Measurements from ENCODE around the gene NIPBL.

Gene NIPBL

GRCh38 chr5:36929438-36929837, 52.9 kb downstream of the NIPBL start:
- no peak for DNase-seq (ENCODE audit: low read depth)
- no peak for TF ChIP-seq CTCF (IDR thresholded peaks at IDR 0.05; ENCODE audit: low read depth, low read length, missing control alignments)
- no peak overlapping the region for H3K4me3 ChIP-seq (ENCODE audit: low read depth, low read length)

GRCh38 chr5:36932056-36932455, 55.5 kb downstream of the NIPBL start:
- no peak for DNase-seq (ENCODE audit: low read depth)
- no peak overlapping the region for H3K4me3 ChIP-seq (ENCODE audit: low read depth, low read length)
- TF ChIP-seq CTCF (IDR thresholded peaks at IDR 0.05; ENCODE audit: low read depth, low read length, missing control alignments) = no peak

- no peak for DNase-seq (ENCODE audit: low read depth)
- TF ChIP-seq CTCF (IDR thresholded peaks at IDR 0.05; ENCODE audit: low read depth, low read length, missing control alignments) = no peak
These were observed 56.1 kb downstream of the NIPBL start for GRCh38 chr5:36932699-36933098.

GRCh38 chr5:36934740-36935356, 58.3 kb downstream of the NIPBL start:
- DNase-seq (ENCODE audit: low read depth) = no peak
- no peak for TF ChIP-seq CTCF (IDR thresholded peaks at IDR 0.05; ENCODE audit: low read depth, low read length, missing control alignments)
- no peak overlapping the region for H3K4me3 ChIP-seq (ENCODE audit: low read depth, low read length)

More at GRCh38 chr5:36932699-36933098, 56.1 kb downstream of the NIPBL start:
- H3K4me3 ChIP-seq (ENCODE audit: low read depth, low read length) = no peak overlapping the region

GRCh38 chr5:36935805-36936204, 59.2 kb downstream of the NIPBL start:
- no peak for TF ChIP-seq CTCF (IDR thresholded peaks at IDR 0.05; ENCODE audit: low read depth, low read length, missing control alignments)
- DNase-seq (ENCODE audit: low read depth) = no peak
- no peak overlapping the region for H3K4me3 ChIP-seq (ENCODE audit: low read depth, low read length)

GRCh38 chr5:36936309-36936708, 59.7 kb downstream of the NIPBL start:
- no peak overlapping the region for H3K4me3 ChIP-seq (ENCODE audit: low read depth, low read length)
- no peak for DNase-seq (ENCODE audit: low read depth)
- TF ChIP-seq CTCF (IDR thresholded peaks at IDR 0.05; ENCODE audit: low read depth, low read length, missing control alignments) = no peak

- DNase-seq (ENCODE audit: low read depth) = no peak
- no peak overlapping the region for H3K4me3 ChIP-seq (ENCODE audit: low read depth, low read length)
- no peak for TF ChIP-seq CTCF (IDR thresholded peaks at IDR 0.05; ENCODE audit: low read depth, low read length, missing control alignments)
These were observed 61.6 kb downstream of the NIPBL start for GRCh38 chr5:36938129-36938528.
